ENCODE results near the gene SUPT16H.
"Not testable (repeated sequence)": the region's sequence is repeated elsewhere in the genome, so short reads cannot be mapped to it uniquely, and the experiment has no call there.

Gene SUPT16H

GRCh38 chr14:21385188-21385904, 1.5 kb upstream of the SUPT16H start:
- H3K4me3 ChIP-seq (replicated peaks in 1 of 2; ENCODE audit: low read depth in 2 of 2, low read length in 2 of 2), result no peak overlapping the region
- TF ChIP-seq CTCF (IDR thresholded peaks at IDR 0.05; ENCODE audit: low read depth, low read length), result no peak
- DNase-seq (ENCODE audit: low read depth in 2 of 2), result no peak

GRCh38 chr14:21384494-21384851, 654 bp upstream of the SUPT16H start:
- peak overlapping the region; percentile 83 to 93 for H3K4me3 ChIP-seq (replicated peaks in 1 of 2; ENCODE audit: low read depth in 2 of 2, low read length in 2 of 2)
- no peak for TF ChIP-seq CTCF (IDR thresholded peaks at IDR 0.05; ENCODE audit: low read depth, low read length)
- DNase-seq (ENCODE audit: low read depth in 2 of 2), result no peak

- DNase-seq (ENCODE audit: low read depth in 2 of 2), result peak; percentile 52 to 54
- H3K4me3 ChIP-seq (replicated peaks in 1 of 2; ENCODE audit: low read depth in 2 of 2, low read length in 2 of 2), result peak overlapping the region; percentile 83 to 93
- TF ChIP-seq CTCF (IDR thresholded peaks at IDR 0.05; ENCODE audit: low read depth, low read length), result no peak
Observed at GRCh38 chr14:21382886-21383847, 652 bp downstream of the SUPT16H start.

- no peak for TF ChIP-seq CTCF (IDR thresholded peaks at IDR 0.05; ENCODE audit: low read depth, low read length)
- H3K4me3 ChIP-seq (replicated peaks in 1 of 2; ENCODE audit: low read depth in 2 of 2, low read length in 2 of 2), result no peak overlapping the region
- no peak for DNase-seq (ENCODE audit: low read depth in 2 of 2)
Observed at GRCh38 chr14:21382095-21382494, 1.7 kb downstream of the SUPT16H start.

- no peak overlapping the region for H3K4me3 ChIP-seq (replicated peaks in 1 of 2; ENCODE audit: low read depth in 2 of 2, low read length in 2 of 2)
- TF ChIP-seq CTCF (IDR thresholded peaks at IDR 0.05; ENCODE audit: low read depth, low read length), result no peak
- no peak for DNase-seq (ENCODE audit: low read depth in 2 of 2)
Observed at GRCh38 chr14:21379338-21379737, 4.5 kb downstream of the SUPT16H start.

GRCh38 chr14:21373980-21374379, 9.8 kb downstream of the SUPT16H start:
- DNase-seq (ENCODE audit: low read depth in 2 of 2), result no peak
- H3K4me3 ChIP-seq (replicated peaks in 1 of 2; ENCODE audit: low read depth in 2 of 2, low read length in 2 of 2), result no peak overlapping the region
- TF ChIP-seq CTCF (IDR thresholded peaks at IDR 0.05; ENCODE audit: low read depth, low read length), result no peak

GRCh38 chr14:21372814-21373213, 11.0 kb downstream of the SUPT16H start:
- not testable (repeated sequence) for DNase-seq (ENCODE audit: low read depth in 2 of 2); H3K4me3 ChIP-seq (replicated peaks in 1 of 2; ENCODE audit: low read depth in 2 of 2, low read length in 2 of 2)
